Kidney (tissue), 14 donors: Measurements from ENCODE around the gene ODF2L. TPM values are rescaled to one million over a fixed set of nuclear protein-coding genes. Genes with fewer than 3 reads are reported as not detected.

ENCODE experiments used
- DNase-seq, 5 donors: peaks; one replicate each; pipeline ENCODE4 v3.0.0-alpha.2; 2013 to 2020
- FAIRE-seq: peaks from 2 replicates; lab custom pipeline; 2012; peaks lifted over from hg19 to GRCh38; lab: Jason Lieb, UNC
- H3K27ac ChIP-seq, 2 donors: one replicate each; pipeline ENCODE4 v1.7.0; 2013; ENCODE audit warnings: low read depth in 2 of 2, low read length in 2 of 2, inconsistent platforms in 1 of 2
- H3K27me3 ChIP-seq: one replicate; pipeline ENCODE4 v1.7.1; 2013; ENCODE audit warnings: low read length, inconsistent platforms; ENCODE audit not compliant: control insufficient read depth, insufficient read depth
- H3K36me3 ChIP-seq, 3 donors: one replicate each; pipeline versions ENCODE4 v1.7.0 to v1.7.1; 2013; ENCODE audit warnings: low read length in 3 of 3, control low read depth in 1 of 3, inconsistent platforms in 1 of 3; ENCODE audit not compliant: insufficient read depth in 3 of 3, control insufficient read depth in 2 of 3
- H3K4me1 ChIP-seq, 3 donors: one replicate each; pipeline versions ENCODE4 v1.7.0 to v1.7.1; 2013; ENCODE audit warnings: low read length in 3 of 3, inconsistent platforms in 1 of 3, low read depth in 1 of 3; ENCODE audit not compliant: control insufficient read depth in 2 of 3, insufficient read depth in 2 of 3
- H3K4me3 ChIP-seq, 3 donors: one replicate each; pipeline versions ENCODE4 v1.7.0 to v1.8.1; 2013; ENCODE audit warnings: low read length in 3 of 3, control low read depth in 1 of 3, inconsistent platforms in 1 of 3
- H3K9ac ChIP-seq, 3 donors: one replicate each; pipeline versions ENCODE4 v1.7.0 to v1.7.1; 2013; ENCODE audit warnings: low read length in 3 of 3, control low read depth in 1 of 3, inconsistent platforms in 1 of 3
- H3K9me3 ChIP-seq, 3 donors: one replicate each; pipeline versions ENCODE4 v1.7.0 to v1.7.1; 2013; ENCODE audit warnings: low read length in 3 of 3, control low read depth in 1 of 3, inconsistent platforms in 1 of 3; ENCODE audit not compliant: control insufficient read depth in 2 of 3, insufficient read depth in 1 of 3
- CTCF ChIP-seq: IDR thresholded peaks from 3 replicates; pipeline ENCODE4 v1.5.1; 2012; ENCODE audit warnings: mild to moderate bottlenecking, moderate library complexity, borderline replicate concordance; ENCODE audit not compliant: insufficient read depth; ENCODE audit errors: extremely low read depth
- intact Hi-C: fragments of 100-400 bp; cut with DNase I; formaldehyde crosslinking; loops from one replicate; pipeline ENCODE4 v1.11.1; 2022
- polyA plus RNA-seq: library from polyadenylated mRNA; stranded (reverse); fragments of 350-450 nt; fragmentation: Illumina TruSeq; extraction: RNeasy Lipid Tissue Mini Kit (QIAGEN cat#74804); gene quantifications from one replicate; pipeline ENCODE4 v1.2.3, GENCODE V29; 2014; ENCODE audit warnings: low read depth, low replicate concordance; ENCODE audit not compliant: insufficient read depth
- total RNA-seq: library from RNA; stranded (reverse); fragmentation: NEBNext Ultra II Directional; extraction: Animal tissue kit (Norgen Biotek cat#: 25700); gene quantifications from one replicate; pipeline ENCODE4 v1.2.1, GENCODE V29; 2021
- donor health status: control.
- donor health status: control.
- donor health status: control.
- donor health status: control.
- donor health status: control.
- donor health status: DM: yes; HTN: yes; CAD: no.
- donor health status: Normal renal cell carcinoma (clear cell type).

ODF2L gene
- total and polyA plus RNA-seq, 2 donors from 2014 or later = 19.2 to 57.3 TPM

- TF ChIP-seq CTCF = no peak
- Histone ChIP-seq H3K4me1 (no peaks in the 10 kb centered on the region), H3K9me3 (no peaks in the 10 kb centered on the region), H3K36me3 (no peaks in the 10 kb centered on the region), H3K27me3 (no peaks in the 10 kb centered on the region), H3K27ac (no peak overlapping the region), H3K9ac (no peak overlapping the region), H3K4me3 (no peak overlapping the region)
- DNase-seq (no peak), FAIRE-seq (no peak)
- intact Hi-C loops = no loop called here
These were observed 70.9 kb downstream of the ODF2L start for GRCh38 chr1:86325264-86325663.

GRCh38 chr1:86324130-86324822 is 71.8 kb downstream of the ODF2L start:
- H3K36me3 ChIP-seq = no peaks in the 10 kb centered on the region
- no peak overlapping the region for H3K9ac ChIP-seq
- FAIRE-seq (no peak), DNase-seq (no peak)
- H3K27ac ChIP-seq = no peak overlapping the region
- no peaks in the 10 kb centered on the region for H3K4me1 ChIP-seq
- no peaks in the 10 kb centered on the region for H3K9me3 ChIP-seq
- no peak for TF ChIP-seq CTCF
- no peaks in the 10 kb centered on the region for H3K27me3 ChIP-seq
- H3K4me3 ChIP-seq = no peak overlapping the region
- intact Hi-C loops = no loop called here

GRCh38 chr1:86322241-86322640 is 73.9 kb downstream of the ODF2L start:
- TF ChIP-seq CTCF = no peak
- FAIRE-seq (no peak), DNase-seq (no peak)
- intact Hi-C loops = no loop called here
- no peak overlapping the region for H3K9ac ChIP-seq
- H3K27me3 ChIP-seq = no peaks in the 10 kb centered on the region
- no peaks in the 10 kb centered on the region for H3K36me3 ChIP-seq
- no peaks in the 10 kb centered on the region for H3K4me1 ChIP-seq
- H3K9me3 ChIP-seq = no peaks in the 10 kb centered on the region
- H3K27ac ChIP-seq = no peak overlapping the region
- H3K4me3 ChIP-seq = no peak overlapping the region

- no peaks in the 10 kb centered on the region for H3K27me3 ChIP-seq
- FAIRE-seq (no peak), DNase-seq (no peak)
- no peak overlapping the region for H3K27ac ChIP-seq
- no peak for TF ChIP-seq CTCF
- no peaks in the 10 kb centered on the region for H3K4me1 ChIP-seq
- no peak overlapping the region for H3K4me3 ChIP-seq
- intact Hi-C loops = no loop called here
- H3K9me3 ChIP-seq = no peaks in the 10 kb centered on the region
- no peaks in the 10 kb centered on the region for H3K36me3 ChIP-seq
- H3K9ac ChIP-seq = no peak overlapping the region
These were observed 77.7 kb downstream of the ODF2L start for GRCh38 chr1:86318436-86318835.
